Neural crest cell (in vitro differentiated cells): Measurements from ENCODE around the gene TMEM161A. TPM values are rescaled to one million over a fixed set of nuclear protein-coding genes. Genes with fewer than 3 reads are reported as not detected.

Source experiments
- DNase-seq: peaks from one replicate; pipeline ENCODE4 v3.0.0; 2021; ENCODE audit warnings: low read depth, mixed read lengths, low spot score
- H3K27ac Mint-ChIP-seq: one replicate; pipeline ENCODE4 v1.8.0; 2021; ENCODE audit warnings: mild to moderate bottlenecking, mixed read lengths; ENCODE audit not compliant: unreplicated experiment
- H3K27me3 Mint-ChIP-seq: 2 replicates; pipeline ENCODE4 v1.8.0; 2021; ENCODE audit warnings: low read depth, mild to moderate bottlenecking, mixed read lengths
- H3K36me3 Mint-ChIP-seq: 2 replicates; pipeline ENCODE4 v1.8.0; 2021; ENCODE audit warnings: low read depth, mild to moderate bottlenecking, mixed read lengths
- H3K4me1 Mint-ChIP-seq: 2 replicates; pipeline ENCODE4 v1.8.0; 2021; ENCODE audit warnings: mixed read lengths
- H3K4me3 Mint-ChIP-seq: one replicate; pipeline ENCODE4 v1.8.0; 2021; ENCODE audit warnings: mild to moderate bottlenecking, mixed read lengths
- H3K9me3 Mint-ChIP-seq: 2 replicates; pipeline ENCODE4 v1.8.0; 2021; ENCODE audit warnings: mixed read lengths
- CTCF ChIP-seq: fragments of 200-600 bp; sonication (generic); conservative IDR thresholded peaks from 2 replicates; pipeline ENCODE4 v1.5.0; 2021; ENCODE audit warnings: antibody characterized with exemption, mild to moderate bottlenecking
- total RNA-seq: library from RNA; stranded (reverse); gene quantifications from 2 replicates; pipeline ENCODE4 v1.2.1, GENCODE V29; 2021

TMEM161A gene
- total RNA-seq, 1 donor from 2014 or later = 44.8 TPM

GRCh38 chr19:19096641-19097627 lies 41.3 kb downstream of the TMEM161A start:
- Mint-ChIP-seq H3K4me1 (no peaks in the 10 kb centered on the region), H3K4me3 (no peak overlapping the region), H3K27ac (no peak overlapping the region), H3K27me3 (no peaks in the 10 kb centered on the region), H3K36me3 (no peaks in the 10 kb centered on the region), H3K9me3 (no peaks in the 10 kb centered on the region)
- DNase-seq = no peak
- TF ChIP-seq CTCF = no peak

GRCh38 chr19:19095691-19096090 lies 42.6 kb downstream of the TMEM161A start:
- Mint-ChIP-seq H3K4me1 (no peaks in the 10 kb centered on the region), H3K36me3 (no peaks in the 10 kb centered on the region), H3K9me3 (no peaks in the 10 kb centered on the region), H3K27me3 (no peaks in the 10 kb centered on the region), H3K27ac (no peak overlapping the region), H3K4me3 (no peak overlapping the region)
- no peak for TF ChIP-seq CTCF
- DNase-seq = no peak

GRCh38 chr19:19094513-19094912 lies 43.8 kb downstream of the TMEM161A start:
- H3K4me1 Mint-ChIP-seq = no peaks in the 10 kb centered on the region
- H3K36me3 Mint-ChIP-seq = no peaks in the 10 kb centered on the region
- no peak for DNase-seq
- H3K27ac Mint-ChIP-seq = no peak overlapping the region
- no peaks in the 10 kb centered on the region for H3K27me3 Mint-ChIP-seq
- no peak for TF ChIP-seq CTCF
- no peak overlapping the region for H3K4me3 Mint-ChIP-seq
- no peaks in the 10 kb centered on the region for H3K9me3 Mint-ChIP-seq

GRCh38 chr19:19087676-19088075 lies 50.6 kb downstream of the TMEM161A start:
- no peaks in the 10 kb centered on the region for H3K36me3 Mint-ChIP-seq
- H3K4me1 Mint-ChIP-seq = peaks cover 4% of the 10 kb centered on the region
- H3K9me3 Mint-ChIP-seq = no peaks in the 10 kb centered on the region
- H3K4me3 Mint-ChIP-seq = no peak overlapping the region
- peak overlapping the region; percentile 16 for H3K27ac Mint-ChIP-seq
- DNase-seq = no peak
- H3K27me3 Mint-ChIP-seq = no peaks in the 10 kb centered on the region
- no peak for TF ChIP-seq CTCF

- H3K27ac Mint-ChIP-seq = no peak overlapping the region
- H3K4me3 Mint-ChIP-seq = no peak overlapping the region
- TF ChIP-seq CTCF = no peak
These were observed 54.7 kb downstream of the TMEM161A start for GRCh38 chr19:19083413-19084178.

More at GRCh38 chr19:19083413-19084178, 54.7 kb downstream of the TMEM161A start:
- Mint-ChIP-seq H3K4me1 (peaks cover 4% of the 10 kb centered on the region), H3K27me3 (no peaks in the 10 kb centered on the region), H3K9me3 (no peaks in the 10 kb centered on the region), H3K36me3 (no peaks in the 10 kb centered on the region)
- DNase-seq = no peak
